ENCODE measurements around the gene VCAN.

- TF ChIP-seq, protein P1, sequence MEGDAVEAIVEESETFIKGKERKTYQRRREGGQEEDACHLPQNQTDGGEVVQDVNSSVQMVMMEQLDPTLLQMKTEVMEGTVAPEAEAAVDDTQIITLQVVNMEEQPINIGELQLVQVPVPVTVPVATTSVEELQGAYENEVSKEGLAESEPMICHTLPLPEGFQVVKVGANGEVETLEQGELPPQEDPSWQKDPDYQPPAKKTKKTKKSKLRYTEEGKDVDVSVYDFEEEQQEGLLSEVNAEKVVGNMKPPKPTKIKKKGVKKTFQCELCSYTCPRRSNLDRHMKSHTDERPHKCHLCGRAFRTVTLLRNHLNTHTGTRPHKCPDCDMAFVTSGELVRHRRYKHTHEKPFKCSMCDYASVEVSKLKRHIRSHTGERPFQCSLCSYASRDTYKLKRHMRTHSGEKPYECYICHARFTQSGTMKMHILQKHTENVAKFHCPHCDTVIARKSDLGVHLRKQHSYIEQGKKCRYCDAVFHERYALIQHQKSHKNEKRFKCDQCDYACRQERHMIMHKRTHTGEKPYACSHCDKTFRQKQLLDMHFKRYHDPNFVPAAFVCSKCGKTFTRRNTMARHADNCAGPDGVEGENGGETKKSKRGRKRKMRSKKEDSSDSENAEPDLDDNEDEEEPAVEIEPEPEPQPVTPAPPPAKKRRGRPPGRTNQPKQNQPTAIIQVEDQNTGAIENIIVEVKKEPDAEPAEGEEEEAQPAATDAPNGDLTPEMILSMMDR (IDR thresholded peaks at IDR 0.05; ENCODE audit: insufficient read depth, low read depth, low read length): no peak
- no peak for TF ChIP-seq EZH2 (IDR thresholded peaks at IDR 0.05; ENCODE audit: insufficient read depth, low read length)
These were observed 37.7 kb upstream of the VCAN start for GRCh38 chr5:83433891-83434290.

Data from astrocyte (in vitro differentiated cells and primary cell).